GM21423 (cell line): ENCODE measurements around the gene SLC35F3.

Source experiments
- ATAC-seq: cut with Tn5 transposase; IDR thresholded peaks from one replicate; pipeline ENCODE4 v1.9.1; 2021; ENCODE audit warnings: mild to moderate bottlenecking, moderate library complexity; ENCODE audit not compliant: unreplicated experiment

Gene SLC35F3

GRCh38 chr1:234018816-234019215, 114.3 kb downstream of the SLC35F3 start:
- no peak for ATAC-seq

DNA sequence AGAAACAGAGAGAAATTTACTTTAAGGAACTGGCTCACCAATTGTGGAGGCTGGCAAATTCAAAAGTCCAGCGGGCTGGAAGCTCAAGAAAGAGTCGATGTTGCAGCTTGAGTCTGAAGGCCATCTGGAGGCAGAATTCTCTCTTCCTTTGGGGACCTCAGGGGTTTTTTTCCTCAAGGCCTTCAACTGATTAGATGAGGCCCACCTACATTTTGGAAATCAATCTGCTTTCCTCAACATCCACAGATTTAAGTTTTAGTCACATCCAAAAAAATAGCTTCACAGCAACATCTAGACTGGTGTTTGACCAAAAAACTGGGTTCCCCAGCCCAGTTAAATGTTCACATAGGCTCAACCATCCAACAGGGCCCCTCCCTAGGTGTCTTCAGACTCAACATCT, 114.9 kb downstream of the SLC35F3 start:
- ATAC-seq, result no peak

DNA sequence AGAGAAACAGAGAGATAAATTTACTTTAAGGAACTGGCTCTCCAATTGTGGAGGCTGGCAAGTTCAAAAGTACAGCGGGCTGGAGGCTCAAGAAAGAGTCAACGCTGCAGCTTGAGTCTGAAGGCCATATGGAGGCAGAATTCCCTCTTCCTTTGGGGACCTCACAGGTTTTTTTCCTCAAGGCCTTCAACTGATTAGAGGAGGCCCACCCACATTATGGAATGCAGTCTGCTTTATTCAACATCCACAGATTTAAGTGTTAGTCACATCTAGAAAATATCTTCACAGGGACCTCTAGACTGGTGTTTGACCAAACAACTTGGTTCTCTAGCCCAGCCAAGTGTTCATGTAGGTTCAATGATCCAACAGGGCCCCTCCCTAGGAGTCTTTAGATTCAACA, 117.8 kb downstream of the SLC35F3 start:
- no peak for ATAC-seq

- no peak for ATAC-seq
Measured at GRCh38 chr1:234039603-234040002, 135.1 kb downstream of the SLC35F3 start.

GRCh38 chr1:234040446-234041317, 136.2 kb downstream of the SLC35F3 start:
- ATAC-seq, result no peak

GRCh38 chr1:234044079-234044478, 139.6 kb downstream of the SLC35F3 start:
- no peak for ATAC-seq

DNA sequence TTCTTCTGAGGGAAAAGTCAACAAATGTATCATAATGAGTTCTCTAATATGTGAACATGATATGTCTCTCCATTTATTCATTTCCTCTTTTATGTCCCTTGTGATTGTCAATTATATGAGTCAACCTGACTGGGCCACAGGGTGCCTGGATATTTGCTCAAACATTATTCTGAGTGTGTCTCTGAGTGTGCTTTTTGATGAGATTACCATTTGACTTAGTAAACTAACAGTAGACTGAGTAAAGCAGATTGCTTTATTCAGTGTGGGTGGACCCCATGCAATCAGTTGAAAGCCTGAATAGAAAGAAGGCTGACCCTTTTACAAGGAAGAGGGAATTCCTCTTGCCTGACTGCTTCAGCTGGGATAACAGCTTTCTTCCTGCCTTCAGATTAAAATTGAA, 142.6 kb downstream of the SLC35F3 start:
- no peak for ATAC-seq

DNA sequence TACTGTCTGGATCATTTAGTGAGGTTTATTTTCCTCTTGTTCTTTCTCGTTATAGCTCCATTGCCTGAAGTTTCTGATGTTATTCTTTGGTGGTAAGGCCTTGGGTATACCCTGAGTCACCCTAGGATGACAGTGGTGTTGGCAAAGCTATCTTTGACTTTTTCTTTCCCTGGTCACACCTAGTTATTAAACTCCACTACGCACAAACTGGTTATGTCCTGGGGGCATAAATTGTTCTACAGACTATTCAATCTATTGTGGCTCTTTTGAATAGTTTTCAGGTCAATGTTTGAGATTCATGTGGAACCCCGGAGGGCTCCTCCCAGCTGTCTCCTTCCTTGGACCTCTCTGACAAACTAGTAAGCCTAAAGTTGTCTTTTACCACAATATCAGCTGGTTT, 157.7 kb downstream of the SLC35F3 start:
- ATAC-seq, result no peak

GRCh38 chr1:234065794-234066447, 161.4 kb downstream of the SLC35F3 start:
- ATAC-seq, result peak; percentile 81

- ATAC-seq, result no peak
Measured at GRCh38 chr1:234067581-234068337, 163.3 kb downstream of the SLC35F3 start.

- ATAC-seq, result no peak
Measured at GRCh38 chr1:234069760-234070159, 165.3 kb downstream of the SLC35F3 start.

DNA sequence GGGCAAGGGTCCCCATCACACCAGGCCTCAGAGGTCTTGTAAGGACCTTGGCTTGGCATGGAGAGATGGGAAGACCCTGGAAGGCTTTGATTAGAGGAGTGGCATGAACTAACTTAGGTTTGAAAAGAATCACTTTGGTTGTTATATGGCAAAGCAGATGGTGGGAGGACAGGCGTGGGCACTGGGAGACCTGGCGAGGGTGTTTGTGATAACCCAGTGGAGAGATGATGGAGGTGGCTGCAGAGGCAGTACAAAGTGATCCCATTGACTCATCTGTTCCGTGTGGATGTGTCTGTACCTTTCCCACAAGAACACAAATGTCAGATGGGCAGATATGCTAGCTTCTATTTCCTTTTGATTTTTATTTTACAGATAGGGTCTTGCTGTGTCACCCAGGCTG, 168.3 kb downstream of the SLC35F3 start:
- ATAC-seq, result no peak

GRCh38 chr1:234078143-234078542, 173.7 kb downstream of the SLC35F3 start:
- no peak for ATAC-seq

DNA sequence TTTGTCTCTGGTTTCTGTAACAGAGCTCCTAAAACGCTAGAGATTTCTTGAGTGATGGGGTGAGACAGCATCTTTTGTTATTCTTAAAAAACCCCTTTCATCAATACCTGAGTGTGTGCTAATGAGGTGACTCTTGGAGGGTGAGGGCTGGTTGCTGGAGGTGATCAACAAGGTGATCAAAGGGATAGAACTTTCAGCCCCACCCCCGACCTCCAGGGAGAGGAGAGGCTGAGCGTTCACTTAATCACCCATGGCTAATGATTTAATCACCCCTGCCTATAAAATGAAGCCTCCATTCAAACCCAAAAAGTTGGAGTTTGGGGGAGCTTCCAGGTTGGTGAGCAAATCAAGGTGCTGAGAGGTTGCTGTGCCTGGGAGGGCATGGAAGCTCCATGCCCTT, 175.4 kb downstream of the SLC35F3 start:
- ATAC-seq, result no peak

DNA sequence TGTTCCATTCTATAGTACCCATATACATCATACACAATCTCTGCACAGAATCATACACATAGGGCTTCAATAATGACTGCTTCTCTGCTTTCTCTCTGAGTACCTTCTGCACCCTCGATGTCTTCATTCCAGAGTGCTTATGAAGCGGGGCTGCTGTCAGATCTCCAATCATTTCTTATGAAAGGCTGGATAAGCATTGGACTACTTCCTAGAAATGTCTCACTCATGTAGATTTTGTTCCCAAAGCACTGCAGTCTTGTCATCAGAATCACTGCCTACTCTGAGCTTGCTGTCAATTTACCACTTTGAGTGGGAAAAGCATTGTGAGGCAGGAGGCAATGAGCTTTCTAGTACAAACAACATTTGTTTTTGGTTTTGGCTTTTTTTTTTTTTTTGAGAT, 179.0 kb downstream of the SLC35F3 start:
- ATAC-seq, result no peak

DNA sequence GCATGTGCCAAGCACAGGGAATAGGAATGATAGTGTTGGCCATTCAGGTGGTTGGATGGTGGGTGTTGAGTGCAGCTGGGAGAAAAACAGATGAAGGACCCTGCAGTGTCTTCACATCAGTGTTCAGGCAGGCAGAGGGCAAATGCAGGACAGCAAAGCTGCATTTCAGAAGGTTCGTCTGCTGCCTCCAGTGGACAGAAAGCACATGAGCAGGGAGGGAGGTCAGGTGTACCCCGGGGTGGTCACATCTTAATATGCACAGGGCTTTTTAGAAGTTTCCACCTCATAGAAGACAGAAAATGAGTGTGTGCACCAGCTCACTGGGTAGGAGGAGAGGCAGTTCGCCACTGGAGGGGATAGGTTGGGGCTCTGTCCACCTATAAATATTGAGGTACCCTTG, 184.9 kb downstream of the SLC35F3 start:
- ATAC-seq, result no peak

DNA sequence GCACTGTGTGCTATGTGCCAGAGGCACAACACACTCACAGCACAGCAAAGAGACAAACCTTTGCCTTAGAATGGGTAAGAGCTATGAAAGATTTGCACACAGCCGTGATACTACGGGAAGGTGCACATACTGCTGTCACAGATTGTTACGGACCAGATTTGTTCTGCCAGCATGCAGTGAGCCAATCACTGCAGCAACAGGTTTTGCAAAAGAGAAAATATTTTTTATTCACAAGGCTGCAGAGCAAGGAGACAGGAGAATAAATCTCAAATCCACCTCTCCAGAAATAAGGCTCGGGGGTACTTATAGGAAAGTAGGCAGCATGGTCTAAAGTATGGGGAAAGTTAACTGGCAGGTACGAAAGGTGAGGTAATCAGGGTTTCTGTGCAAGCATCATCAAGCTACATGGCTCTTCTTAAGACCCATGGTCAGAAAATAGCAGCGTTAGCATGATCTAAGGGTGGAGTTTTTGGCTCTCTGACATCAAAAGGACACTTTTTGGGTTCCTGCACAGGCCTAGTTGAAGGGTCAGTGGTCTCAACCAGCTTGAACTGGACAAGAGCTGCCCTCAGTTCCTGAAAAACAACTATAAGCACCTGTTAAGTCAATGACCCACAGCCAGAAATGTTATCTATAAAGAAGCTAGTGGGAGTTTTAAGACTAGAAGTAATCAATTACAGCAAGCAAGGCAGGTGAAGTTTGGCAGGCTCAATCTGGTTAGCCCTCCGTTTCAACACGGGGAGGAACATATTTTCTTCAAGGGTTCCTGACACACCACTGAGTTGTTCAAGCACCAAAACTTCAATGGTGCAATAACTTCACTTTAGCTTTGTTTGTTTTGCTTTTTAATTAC, 186.0 kb downstream of the SLC35F3 start:
- no peak for ATAC-seq

DNA sequence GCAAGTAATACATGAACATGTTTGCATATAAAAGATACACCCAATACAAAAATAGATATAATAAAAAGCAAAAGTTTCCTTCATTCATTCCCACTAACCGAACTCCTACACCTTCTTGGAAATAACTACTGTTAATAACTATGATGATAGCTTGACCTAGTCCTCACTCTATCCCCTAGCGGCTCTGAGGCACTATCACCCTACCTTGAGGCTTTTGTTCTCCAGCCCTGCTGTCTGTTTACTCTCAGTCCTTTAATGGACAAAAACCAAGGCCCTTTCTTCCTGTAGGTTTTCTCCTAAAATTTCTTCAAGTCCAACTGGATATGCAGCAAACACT, 186.6 kb downstream of the SLC35F3 start:
- no peak for ATAC-seq

DNA sequence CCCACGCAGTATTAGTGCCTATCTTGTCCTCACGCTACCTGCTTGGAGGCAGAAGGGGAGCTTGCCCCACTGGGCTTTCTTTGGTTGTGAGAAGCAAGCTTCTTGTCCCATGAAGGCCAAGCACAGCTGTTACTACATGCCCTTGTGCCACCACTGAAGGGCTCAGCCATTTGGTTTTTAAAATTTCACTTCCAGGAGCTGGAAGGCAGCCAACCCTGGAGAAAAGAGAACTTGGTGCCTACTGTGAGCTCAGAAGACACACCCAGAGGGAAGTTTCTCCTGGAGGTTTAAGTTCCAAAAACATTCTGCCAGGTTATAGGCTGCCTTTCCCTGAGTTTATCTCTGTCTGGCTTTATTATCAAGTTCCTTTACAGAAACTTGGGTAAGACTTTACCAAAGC, 187.4 kb downstream of the SLC35F3 start:
- no peak for ATAC-seq

DNA sequence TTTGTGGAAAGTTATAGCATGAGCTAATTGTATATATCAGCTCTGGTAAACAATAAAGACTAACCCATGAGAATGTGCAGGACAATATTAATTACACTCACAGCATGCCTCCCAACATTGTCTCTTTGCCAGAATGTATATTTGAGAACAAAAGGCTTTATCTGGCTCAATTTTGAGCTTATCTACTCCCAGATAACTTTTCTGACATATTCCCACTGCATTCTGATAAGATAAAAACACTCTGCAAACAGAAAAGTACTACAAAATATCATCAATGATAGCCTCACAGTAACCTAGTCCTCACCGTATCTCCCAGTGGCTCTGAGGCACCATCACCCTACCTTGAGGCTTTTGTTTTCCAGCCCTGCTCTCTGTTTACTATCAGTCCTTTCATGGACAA, 188.6 kb downstream of the SLC35F3 start:
- no peak for ATAC-seq

- no peak for ATAC-seq
Measured at GRCh38 chr1:234093741-234094140, 189.3 kb downstream of the SLC35F3 start.
